Activated CD8-positive, alpha-beta memory T cell treated with anti-CD3 and anti-CD28 coated beads for 48 hours (primary cell): Measurements from ENCODE around the gene SLC23A2.
"Not testable (repeated sequence)": the region's sequence is repeated elsewhere in the genome, so short reads cannot be mapped to it uniquely, and the experiment has no call there.

ENCODE experiments used
- DNase-seq, 3 experiments: peaks; one replicate each; pipeline ENCODE4 v3.0.0-alpha.2; 2020; ENCODE audit warnings: low read depth in 2 of 3, low spot score in 2 of 3

Gene SLC23A2

DNA sequence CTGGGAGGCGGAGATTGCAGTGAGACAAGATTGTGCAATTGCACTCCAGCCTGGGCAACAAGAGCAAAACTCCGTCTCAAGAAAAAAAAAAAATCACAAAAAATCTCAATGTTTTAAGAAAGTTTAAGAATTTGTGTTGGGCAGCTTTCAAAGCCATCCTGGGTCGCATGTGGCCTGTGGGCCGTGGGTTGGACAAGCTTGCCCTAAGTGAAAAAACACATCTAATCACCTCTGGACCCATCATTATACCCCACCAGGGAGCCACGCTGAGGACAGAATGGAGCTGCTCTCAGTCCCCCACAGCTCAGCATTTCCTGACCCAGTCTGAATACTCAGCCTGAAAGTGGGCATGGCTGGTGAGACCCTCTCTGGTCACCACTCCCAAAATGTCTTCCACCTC, 150.3 kb downstream of the SLC23A2 start:
- no peak for DNase-seq

DNA sequence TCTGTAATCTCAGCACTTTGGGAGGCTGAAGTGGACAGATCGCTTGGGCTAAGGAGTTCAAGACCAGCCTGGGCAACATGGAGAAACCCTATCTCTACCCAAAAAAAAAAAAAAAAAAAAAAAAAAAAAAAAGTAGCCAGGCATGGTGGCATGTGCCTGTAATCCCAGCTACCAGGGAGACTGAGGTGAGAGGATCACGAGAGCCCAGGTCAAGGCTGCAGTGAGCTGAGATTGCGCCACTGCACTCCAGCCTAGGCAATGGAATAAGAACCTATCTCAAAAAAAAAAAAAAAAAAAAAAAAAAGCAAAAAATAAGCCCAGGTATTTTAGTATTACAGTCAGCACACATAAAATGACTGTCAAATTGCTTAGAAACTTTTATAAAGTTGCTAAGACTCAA, 152.5 kb downstream of the SLC23A2 start:
- DNase-seq, result not testable (repeated sequence)

DNA sequence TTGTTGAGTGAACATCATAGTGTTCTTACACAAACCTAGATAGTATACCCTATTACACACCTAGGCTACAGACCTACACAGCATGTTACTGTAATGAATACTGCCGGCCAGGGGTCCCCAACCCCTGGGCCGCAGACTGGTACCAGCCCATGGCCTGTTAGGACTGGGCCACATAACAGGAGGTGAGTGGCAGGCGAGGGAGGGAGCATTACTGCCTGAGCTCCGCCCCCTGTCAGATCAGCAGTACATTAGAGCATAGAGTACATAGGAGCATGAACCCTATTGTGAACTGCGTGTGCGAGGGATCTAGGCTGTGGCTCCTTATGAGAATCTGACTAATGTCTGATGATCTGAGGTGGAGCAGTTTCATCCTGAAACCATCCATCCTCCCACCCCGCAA, 153.3 kb downstream of the SLC23A2 start:
- DNase-seq, result no peak

DNA sequence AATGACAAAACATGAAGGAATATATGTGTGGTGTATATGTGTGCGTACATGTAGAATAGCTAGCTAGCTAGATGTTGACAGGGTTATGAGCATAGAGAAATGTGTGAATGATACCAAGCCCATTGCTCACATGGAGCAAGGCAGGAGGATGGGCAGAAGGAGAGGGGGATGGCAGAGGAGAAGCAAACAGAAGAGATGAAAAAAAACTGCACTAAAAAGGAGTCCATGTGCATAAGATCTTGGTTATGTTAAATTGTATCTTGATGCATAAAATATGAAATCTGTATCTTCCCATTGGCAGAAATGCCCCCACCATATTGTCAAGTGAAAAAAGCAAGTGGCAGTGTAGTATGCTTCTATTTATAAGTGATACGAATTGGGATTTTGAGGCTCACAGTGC, 154.5 kb downstream of the SLC23A2 start:
- DNase-seq, result no peak

DNA sequence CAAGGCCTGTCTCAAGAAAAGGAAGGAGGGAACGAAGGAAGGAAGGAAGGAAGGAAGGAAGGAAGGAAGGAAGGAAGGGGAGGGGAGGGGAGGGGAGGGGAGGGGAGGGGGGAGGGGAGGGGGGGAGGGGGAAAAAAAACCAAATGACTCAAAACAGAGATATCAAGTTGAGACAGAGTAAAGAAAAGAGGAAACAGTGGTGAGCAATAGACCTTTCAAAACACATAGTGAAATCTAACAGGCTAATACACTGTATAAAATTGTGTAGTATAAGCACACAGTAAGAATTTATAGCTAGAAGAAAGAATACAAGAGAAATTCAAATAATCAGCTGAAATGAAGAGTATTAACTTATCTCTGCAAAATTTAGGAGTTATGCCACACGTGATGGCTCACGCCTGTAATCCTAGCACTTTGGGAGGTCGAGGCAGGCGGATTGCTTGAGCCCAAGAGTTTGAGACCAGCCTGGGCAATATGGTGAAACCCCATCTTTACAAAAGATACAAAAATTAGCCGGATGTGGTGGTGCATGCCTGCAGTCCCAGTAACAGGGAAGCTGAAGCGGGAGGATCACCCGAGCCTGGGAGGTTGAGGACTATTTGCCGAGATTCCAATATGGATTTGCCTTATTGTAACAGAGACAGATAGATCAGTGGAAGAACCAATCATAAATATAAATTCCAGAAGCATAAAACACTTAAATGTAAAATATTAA, 156.4 kb downstream of the SLC23A2 start:
- DNase-seq, result no peak

DNA sequence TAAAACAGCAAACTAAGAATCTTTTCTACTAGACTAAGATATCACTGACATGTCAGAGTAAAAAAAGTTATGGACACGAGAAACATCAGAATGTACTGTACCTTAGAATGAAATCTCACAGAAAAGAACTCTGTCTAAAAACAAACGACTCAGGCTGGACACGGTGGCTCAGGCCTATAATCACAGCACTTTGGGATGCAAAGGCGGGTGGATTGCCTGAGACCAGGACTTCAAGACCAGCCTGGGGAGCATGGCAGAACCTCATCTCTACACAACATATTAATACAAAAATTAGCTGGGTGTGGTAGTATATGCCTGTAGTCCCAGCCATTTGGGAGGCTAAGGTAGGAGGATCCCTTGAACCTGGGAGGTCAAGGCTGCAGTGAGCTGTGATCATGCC, 157.0 kb downstream of the SLC23A2 start:
- no peak for DNase-seq

DNA sequence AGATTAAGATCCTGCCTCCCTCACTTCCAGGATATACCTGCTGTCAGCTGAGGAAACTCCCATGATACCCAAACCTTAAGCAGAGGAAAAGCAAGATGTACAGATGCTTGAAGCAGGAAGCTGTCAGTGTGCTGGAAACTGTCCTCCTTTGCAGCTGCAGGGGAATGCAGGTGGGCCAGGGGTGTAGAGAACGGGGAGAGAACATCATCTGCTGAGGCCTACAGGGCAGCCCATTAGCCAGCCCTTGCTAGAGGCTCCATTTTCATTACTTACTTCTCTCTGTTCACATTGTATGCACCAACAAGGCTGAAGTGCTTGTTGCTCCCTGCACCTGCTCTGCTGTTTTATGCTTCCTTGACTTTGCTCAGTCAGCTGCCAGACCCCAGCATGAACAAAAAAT, 160.5 kb downstream of the SLC23A2 start:
- DNase-seq, result no peak

DNA sequence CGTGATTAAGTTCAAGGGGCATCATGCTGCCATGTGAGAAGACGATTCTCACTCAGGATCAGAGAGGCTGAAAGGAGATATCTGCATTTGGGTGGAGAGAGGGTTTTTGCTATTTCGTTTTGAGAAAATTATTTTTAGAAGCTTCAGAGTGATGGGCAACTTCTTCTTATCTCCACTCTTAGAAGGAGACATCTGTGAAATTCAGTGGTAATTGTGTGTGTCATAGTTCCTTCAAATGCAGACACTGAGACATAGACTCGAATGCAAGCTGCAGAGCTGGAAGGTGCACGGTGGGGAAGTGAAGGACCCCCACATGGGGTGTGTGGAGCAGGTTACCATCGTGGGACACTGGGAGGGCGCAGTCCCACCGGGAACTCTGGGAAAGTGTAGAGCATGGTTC, 162.8 kb downstream of the SLC23A2 start:
- DNase-seq, result no peak

DNA sequence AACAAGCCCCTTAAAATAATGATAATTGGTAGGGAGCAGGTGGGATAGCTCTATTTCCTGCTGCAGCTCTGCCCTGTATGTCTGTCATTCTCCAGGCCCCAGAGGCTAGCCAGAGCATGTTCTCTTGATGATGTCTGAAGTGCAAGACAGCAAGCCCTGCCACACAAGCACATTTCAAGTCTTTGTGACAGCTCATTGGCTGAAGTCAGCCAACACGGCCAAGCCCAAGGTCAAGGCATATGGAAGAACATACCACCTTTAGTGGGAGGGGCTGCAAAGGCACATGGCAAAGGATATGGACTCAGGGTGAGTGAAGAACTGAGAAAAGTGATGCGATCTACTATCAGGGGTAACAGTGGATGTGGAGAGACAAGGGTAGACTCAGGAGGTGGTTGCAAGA, 163.6 kb downstream of the SLC23A2 start:
- DNase-seq, result no peak

DNA sequence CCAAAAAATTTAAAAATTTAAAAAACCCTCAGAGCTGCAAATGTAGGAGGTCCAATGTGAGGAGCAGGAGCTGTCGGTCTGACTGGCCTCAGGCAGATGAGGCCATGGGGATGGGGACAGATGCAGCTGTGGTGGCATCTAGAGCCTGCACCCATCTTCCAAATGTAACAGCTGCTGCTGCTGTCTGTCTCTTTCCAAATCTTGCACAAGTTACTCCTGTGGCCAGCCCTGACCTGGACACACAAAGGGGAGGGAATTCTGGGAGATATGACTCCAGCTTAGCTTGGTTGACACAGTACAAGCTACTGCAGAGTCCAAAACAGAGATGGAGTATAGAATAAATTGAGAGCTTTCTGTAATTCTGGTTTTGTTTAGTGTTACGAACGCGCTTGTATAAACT, 164.4 kb downstream of the SLC23A2 start:
- DNase-seq, result no peak

DNA sequence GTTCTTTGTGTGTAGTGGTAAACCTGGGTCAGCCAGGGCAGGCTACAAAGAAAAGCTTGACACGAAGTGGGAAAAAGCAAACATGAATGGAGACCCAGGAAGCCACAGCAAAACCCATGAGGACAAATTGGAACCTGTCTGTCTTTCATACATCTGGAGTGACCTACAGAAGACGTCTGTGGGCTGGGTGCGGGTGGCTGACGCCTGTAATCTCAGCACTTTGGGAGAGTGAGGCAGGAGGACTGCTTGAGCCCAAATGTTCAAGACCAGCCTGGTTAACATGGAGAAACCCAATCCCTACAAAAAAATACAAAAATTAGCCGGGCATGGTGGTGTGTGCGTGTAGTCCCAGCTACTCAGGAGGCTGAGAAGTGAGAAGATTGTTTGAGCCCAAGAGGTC, 164.8 kb downstream of the SLC23A2 start:
- no peak for DNase-seq

DNA sequence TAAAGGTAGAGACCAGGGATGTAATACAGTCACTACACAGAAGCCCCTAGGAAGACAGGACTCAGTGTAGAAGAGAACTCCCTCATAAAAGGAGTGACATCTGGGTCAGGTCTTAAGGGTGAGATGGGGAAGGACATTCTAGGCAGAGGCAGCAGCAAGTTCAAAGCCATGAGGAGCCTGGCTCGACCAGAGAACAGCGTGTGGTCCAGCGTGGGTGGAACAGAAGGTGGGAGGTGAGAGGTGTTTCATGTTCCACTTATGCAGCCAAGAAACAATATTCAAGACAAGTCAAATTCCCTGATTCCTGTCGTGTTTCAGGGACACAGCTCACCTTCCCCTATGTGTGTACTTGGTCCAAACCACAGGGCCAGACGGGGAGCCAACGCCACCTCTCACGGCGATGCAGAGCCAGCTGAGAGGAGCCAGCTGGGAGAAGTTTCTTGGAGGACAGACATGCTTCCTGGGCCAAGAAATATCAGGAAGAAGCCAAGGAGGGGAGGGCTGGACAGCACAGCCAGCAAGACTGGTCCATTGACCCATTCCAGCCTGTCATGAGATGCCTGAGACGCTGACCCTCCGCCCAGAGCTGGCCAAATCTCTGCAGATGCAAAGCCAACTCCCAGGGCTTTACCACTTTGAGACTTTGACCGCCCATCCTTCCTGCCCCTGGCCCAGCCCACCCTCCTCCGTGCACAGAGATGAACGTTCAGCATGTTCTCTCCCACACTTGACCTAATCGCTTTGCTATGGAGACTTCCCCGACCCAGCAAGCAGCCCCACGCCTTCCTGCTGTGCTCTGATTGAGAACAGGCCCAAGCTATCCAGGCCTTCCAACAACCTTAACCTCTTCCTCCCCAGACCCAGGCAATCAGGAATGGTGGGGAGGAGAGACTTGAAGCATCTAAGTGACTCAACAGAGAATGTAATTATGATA, 165.8 kb downstream of the SLC23A2 start:
- DNase-seq, result no peak

DNA sequence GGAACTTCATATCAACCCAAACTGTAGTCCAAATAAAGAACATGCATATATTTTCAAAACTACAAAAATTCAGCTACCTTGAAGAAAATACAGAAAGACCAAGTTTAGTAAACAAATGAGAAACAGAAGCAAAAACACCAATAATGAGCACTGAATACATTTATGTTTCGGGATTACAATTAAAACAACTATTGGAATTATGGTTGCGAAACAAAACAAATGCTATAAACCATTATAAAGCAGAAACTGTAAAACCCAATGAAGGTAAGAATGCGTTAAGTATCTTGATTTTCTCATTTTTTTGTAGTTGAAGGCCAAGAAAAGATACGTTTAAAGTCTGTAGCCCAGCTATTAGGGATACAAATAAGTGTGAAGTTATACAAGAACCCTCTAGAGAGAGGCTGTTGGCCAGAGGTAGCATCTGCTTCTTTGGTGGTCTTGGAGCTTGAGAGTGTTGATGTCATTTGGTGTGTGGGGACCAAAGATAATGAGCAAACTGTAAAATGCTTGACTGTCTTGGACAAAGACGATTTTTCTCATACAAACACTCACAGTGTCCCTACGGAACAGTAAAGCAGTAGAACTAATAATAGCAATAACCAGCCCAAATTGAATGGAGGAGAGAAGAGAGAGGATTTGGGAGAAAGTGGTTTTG, 168.1 kb downstream of the SLC23A2 start:
- DNase-seq, result no peak

DNA sequence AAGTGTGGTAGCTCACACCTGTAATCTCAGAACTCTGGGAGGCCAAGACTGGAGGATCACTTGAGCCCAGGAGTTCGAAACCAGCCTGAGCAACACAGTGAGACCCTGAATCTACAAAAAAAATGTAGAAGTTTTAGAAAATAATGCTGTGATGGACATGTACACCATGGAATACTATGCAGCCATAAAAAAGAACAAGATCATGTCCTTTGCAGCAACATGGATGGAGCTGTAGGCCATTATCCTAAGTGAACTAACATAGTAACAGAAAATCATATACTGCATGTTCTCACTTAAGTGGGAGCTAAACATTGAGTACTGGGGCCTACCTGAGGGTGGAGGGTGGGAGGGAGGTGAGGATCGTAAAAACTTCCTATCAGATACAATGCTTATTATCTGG, 168.8 kb downstream of the SLC23A2 start:
- DNase-seq, result no peak

DNA sequence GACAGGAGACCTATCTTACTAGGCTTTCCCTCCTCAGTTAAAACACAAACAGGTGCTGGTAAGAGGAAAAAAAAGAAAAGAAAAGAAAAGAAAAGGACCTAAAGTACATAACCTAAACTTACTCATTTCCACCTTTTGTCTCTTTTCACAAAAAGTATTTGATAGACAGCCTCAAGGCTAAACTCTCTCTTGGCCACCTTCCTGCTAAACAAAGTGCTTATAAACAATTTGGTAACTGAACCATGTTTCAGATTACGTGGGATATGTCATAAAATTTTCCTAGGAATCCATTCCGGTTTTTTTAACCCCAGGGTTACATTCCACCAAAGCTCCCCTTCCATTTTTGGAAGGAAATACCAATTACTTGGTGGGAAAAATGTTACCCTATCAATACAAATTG, 170.6 kb downstream of the SLC23A2 start:
- DNase-seq, result no peak

DNA sequence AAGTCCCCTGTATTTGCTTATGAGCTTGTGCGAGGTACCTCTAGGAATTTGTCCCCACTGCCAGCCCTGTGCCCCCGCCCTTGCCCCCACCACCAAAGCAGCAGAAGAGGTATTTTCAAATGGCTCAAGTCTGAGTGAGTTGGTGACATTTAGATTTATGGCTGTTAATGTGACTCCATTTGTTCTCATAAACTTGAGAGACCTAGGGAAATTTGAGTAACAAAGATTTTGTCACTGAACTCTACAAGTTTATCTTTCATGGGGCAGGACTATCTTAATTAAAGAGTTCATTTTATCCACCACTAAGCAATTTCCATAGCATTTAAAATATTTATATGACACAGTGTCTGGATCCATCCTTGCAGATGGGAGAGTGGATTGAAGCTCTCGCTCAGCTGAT, 171.1 kb downstream of the SLC23A2 start:
- no peak for DNase-seq

DNA sequence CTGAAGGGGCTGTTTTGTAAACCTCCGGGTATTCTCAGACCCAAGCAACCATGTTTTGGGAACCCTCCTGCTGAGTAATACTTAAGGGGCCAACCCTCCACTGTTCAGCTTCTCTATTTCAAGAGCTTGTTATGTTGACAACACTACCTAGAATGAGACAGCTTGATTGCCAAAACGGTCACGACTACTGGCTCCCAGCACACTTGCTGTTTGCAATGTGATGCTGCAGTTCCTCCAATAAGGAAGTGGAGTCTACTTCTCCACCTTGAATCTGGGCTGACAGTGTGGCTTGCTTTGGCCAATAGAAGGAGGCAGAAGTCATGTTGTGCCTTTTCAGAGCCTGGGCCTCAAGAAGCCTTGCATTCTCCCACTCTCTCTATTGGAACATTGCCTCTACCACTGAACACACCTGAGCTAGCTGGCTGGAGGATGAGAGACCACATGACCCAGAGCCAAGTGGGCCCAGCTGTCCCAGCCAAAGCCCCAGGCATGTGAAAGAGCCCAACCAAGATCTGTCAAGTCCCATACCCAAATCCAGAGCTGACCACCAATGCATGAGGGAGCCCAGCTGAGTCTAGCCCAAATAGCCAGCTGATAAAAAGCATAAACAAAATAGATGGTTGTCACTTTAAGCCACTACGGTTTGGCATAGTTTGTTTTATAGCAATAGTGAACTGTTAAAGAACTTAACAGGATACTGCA, 171.6 kb downstream of the SLC23A2 start:
- no peak for DNase-seq

DNA sequence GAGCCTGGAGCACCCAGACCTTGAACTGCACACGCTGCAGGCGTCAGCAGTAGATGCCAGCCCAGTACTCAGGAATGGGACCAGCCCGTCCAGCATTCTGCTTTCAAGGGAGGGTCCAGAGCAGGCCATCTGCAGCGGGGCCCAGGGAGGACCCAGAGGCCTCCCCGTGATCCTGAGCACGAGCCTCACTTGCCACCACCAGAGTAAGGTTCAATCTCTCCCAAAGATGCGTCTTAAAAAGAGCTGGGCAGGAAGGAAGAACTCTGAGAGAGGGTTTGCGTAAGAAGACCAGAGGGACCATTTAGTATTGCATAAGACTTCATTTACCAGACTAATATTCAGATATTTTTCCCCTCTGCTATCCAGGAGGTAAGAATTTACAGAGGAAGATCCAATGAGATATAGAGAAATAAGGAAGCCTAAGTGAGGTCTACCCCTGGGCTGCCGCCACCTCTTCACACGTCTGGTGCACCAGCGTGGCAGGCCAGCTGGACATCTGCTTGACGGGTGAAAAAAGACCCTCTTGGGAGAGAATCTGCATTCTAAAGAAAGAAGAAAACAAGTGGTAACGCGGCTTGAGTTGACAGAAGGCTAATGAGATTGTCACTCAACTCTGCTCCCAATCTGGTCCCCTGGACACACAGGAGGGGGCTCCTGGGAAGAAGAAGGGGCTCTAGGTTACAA, 172.3 kb downstream of the SLC23A2 start:
- DNase-seq, result no peak

DNA sequence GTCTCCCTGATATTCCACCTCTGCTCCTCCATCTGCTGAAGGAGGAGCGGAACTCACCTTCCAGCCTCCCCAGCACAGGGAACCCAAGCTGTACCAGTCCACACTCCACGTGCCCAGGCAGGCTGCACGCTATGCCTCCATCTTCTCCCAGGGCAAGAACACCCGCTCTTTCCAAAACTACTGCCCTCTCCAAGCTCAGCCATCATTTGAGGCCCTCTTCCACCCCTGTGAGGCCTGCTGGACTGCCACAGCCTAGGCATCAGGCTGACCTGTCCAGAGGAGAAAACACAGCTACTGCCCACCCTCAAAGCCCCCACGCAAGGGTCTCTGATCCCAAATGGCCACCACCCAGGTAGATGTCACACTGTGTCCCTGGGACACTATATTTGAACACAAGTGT, 179.7 kb downstream of the SLC23A2 start:
- DNase-seq, result no peak

DNA sequence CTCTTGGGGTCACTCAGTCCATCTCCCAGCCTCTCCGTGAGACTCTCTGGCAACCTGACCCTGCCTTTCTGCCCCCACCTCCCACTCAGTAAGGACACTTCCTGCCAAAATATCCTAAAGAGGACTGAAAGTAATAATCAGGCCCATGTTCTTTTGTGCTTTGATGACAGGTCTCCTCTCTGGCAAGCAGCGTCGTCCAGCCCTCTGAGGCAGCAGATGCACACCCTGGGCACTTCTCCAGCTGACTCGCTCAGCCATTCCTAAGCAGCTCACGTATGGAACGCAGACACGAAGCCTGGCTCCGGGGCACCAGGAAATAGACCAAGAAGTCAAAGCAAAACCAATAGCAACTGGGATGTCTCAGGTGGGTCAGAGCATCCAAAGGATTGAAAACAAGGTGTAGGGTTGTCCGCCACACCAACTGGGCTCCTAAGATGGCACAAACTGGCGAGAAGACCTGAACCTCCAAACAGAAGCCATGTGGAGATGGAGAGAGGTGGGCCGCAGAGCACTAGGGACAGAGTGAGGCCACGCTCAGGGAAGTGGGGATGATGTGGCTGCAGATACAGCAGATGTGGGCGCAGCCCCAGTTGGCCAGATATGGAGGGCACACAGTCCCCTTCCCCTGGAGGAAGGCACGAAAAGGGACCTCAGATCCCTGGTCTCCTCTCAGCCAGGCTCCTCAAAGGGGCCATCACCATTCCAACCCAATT, 180.3 kb downstream of the SLC23A2 start:
- DNase-seq, result no peak
